LNCaP clone FGC (cell line): ENCODE results near the gene MRTFA.
"Not testable (repeated sequence)": the region's sequence is repeated elsewhere in the genome, so short reads cannot be mapped to it uniquely, and the experiment has no call there.

Experiments used
- DNase-seq: peaks from one replicate; pipeline ENCODE4 v3.0.0-alpha.2; 2011; ENCODE audit warnings: low read depth
- H3K4me3 ChIP-seq: 2 replicates; pipeline ENCODE4 v1.5.1; 2011; ENCODE audit warnings: mild to moderate bottlenecking, low read depth, low read length, control low read depth
- CTCF ChIP-seq: IDR thresholded peaks from 2 replicates; pipeline ENCODE4 v1.5.1; 2012; ENCODE audit warnings: mild to moderate bottlenecking; ENCODE audit not compliant: control insufficient read depth, insufficient read depth; ENCODE audit errors: extremely low read depth

The MRTFA gene

DNA sequence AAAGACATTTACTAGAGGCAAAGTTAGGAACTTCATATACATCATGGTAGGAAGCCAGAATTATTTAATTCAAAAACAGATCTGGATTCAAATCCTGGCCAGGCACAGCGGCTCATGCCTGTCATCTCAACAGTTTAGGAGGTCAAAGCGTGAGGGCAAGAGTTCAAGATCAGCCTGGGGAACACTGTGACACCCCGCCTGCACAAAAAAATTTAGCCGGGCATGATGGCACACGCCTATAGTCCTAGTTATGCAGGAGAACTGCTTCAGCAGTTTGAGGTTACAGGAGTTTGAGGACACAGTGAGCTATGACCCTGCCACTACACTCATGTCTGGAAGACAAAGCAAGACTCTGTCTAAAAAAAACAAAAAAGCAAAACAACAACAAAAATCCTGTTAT, 8.9 kb downstream of the MRTFA start:
- no peak for TF ChIP-seq CTCF
- no peak for DNase-seq

DNA sequence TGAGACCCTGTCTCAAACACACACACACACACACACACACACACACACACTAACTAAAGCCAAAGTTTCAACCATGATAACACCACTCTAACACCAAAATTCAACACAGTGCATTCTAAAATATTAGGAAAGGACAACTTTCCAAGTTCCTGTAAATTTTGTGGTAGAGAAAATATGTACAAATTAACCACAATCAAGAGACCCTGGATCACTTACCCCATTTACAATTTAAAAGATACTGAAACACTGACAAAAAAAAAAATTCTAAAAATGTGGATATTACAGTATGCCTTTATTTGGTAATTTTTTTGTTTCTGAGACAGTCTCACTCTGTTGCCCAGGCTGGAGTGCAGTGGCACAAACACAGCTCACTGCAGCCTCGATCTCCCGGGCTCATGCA, 9.7 kb downstream of the MRTFA start:
- no peak overlapping the region for H3K4me3 ChIP-seq
- TF ChIP-seq CTCF, result no peak
- no peak for DNase-seq

More for the DNA sequence above, 8.9 kb downstream of the MRTFA start:
- no peak overlapping the region for H3K4me3 ChIP-seq

GRCh38 chr22:40625794-40626193, 10.7 kb downstream of the MRTFA start:
- H3K4me3 ChIP-seq, DNase-seq: not testable (repeated sequence)

GRCh38 chr22:40625281-40625680, 11.2 kb downstream of the MRTFA start:
- H3K4me3 ChIP-seq, result not testable (repeated sequence)

GRCh38 chr22:40624770-40625169, 11.7 kb downstream of the MRTFA start:
- DNase-seq, result no peak
- H3K4me3 ChIP-seq, result no peak overlapping the region
- TF ChIP-seq CTCF, result no peak

More at GRCh38 chr22:40625281-40625680, 11.2 kb downstream of the MRTFA start:
- DNase-seq, result not testable (repeated sequence)

DNA sequence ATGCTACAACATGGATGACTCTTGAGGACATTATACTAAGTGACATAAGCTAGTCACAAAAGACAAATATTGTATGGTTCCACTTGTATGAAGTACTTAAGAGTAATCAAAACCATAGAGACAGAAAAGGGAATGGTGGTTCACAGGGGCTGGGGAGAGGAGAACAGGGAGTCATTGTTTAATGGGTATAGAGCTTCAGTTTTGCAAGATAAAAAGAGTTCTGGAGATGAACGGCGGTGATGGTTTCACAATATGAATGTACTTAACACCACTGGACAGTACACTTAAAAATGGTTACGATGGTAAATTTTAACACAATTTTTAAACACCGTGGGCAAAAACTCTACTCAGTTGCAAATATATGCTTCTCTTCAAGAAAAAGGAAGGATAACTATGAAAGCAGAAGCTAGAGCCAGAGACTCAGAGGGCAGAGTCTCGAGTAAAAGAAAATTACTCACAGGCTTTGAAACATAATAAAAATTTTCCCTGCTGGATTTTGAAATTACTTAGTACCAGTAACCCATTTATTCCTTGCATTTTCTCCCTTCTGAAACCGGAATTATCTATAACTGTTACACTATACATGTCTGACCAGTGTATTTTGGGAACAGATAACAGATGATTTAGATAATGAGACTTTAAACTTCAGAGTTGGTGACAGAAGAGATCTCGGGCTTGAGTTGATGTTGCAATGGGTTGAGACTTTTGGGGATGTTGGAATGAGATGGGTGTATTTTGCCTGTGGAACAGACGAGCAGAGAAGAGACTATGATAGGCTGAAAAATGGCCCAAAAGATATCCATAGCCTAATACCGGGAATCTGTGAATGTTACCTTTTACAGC, 15.0 kb downstream of the MRTFA start:
- no peak for TF ChIP-seq CTCF
- no peak overlapping the region for H3K4me3 ChIP-seq
- DNase-seq, result no peak

- DNase-seq, result no peak
- no peak for TF ChIP-seq CTCF
- H3K4me3 ChIP-seq, result no peak overlapping the region
Observed at GRCh38 chr22:40620464-40621046, 16.0 kb downstream of the MRTFA start.

GRCh38 chr22:40618400-40618799, 18.1 kb downstream of the MRTFA start:
- TF ChIP-seq CTCF, result no peak
- DNase-seq, result no peak
- no peak overlapping the region for H3K4me3 ChIP-seq
